Stimulated activated CD8-positive, alpha-beta memory T cell treated with anti-CD3 and anti-CD28 coated beads, Interleukin-7, amount 100 ng/mL, for 1 hour (primary cell): Measurements from ENCODE around the gene GARIN5A.

Experiments used
- DNase-seq, 2 donors: peaks; one replicate each; pipeline ENCODE4 v3.0.0-alpha.2; 2020; ENCODE audit warnings: low read depth in 2 of 2

GARIN5A gene

DNA sequence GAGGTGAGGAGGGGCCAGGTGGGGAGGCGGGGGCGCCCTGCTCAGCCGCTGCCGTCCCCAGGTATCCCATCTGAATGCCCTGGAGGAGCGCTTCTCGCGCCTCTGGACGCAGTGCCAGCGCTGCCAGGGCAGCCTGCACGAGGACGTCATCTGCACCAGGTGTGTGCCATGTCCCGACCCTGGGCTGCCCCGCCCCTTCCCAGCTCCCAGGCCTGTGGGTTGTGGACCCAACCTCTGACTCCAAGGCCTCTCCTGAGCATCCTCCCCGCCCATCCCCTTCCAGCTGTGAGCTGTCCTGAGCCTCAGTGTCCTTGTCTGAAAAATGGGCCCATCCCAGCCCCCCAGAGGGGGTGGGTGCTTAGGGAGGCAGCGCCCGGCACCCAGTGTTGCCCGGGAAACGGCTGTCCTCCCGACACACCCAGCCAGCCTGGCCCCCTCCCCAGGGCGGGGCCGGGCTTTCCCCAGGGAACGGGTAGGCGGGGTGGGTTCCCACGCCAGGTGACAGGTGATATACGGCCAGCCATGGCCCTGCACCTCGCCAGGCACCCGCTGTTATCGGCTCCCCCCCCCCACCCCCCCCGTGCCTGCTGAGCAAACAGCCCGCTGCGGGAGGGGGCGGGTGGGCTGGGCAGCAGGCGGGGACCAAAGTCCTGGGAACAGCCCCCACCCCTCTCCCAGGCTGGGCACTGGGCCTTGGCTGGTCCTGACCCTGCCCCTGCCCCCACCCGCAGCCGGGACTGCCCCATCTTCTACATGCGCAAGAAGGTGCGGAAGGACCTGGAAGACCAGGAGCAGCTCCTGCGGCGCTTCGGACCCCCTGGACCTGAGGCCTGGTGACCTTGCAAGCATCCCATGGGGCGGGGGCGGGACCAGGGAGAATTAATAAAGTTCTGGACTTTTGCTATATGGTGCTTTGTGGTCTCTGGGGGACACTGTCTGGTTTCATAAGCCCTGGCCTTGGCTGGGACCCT is 59.3 kb downstream of the GARIN5A start:
- DNase-seq = no peak
